ENCODE data around the gene TM2D3.

Gene TM2D3

DNA sequence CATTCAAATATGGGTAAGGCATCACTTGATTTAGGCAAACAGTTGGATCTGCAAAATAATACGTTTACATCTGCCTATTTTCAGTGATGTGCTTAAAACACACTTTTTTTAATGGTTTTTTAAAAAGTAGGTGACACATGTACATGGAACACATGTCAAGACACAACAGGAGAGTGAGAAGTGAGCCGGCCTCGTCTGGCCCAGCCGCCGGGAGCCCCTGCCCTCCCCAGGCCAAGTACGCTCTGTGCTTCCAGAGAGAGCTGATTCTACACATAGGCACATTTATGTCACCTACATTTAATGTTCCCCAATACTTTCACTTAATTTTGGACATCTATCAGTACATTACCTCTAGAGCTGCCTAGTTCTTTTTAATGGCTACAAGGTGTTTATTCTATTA is 3.8 kb downstream of the TM2D3 start:
- Histone ChIP-seq H3K4ac (ENCODE audit: low read depth, low read length) (no peak overlapping the region), H2BK15ac (replicated peaks; ENCODE audit: low read depth) (no peak overlapping the region), H3K27me3 (ENCODE audit: insufficient read depth, low read length, poor library complexity) (no peaks in the 10 kb centered on the region), H2BK120ac (ENCODE audit: low read depth, low read length) (no peak overlapping the region), H3K36me3 (ENCODE audit: control insufficient read depth, insufficient read depth, low read length) (peaks cover 2% of the 10 kb centered on the region), H2AK5ac (ENCODE audit: low read length) (no peak overlapping the region), H3K23ac (ENCODE audit: low read length) (no peak overlapping the region), H4K8ac (ENCODE audit: low read depth, low read length) (no peak overlapping the region), H4K5ac (ENCODE audit: low read length) (no peak overlapping the region), H3K79me2 (ENCODE audit: control insufficient read depth, insufficient read depth, low read length) (peaks cover 13% of the 10 kb centered on the region), H3K56ac (ENCODE audit: low read length) (no peak overlapping the region), H3K79me1 (ENCODE audit: low read length) (peaks cover 17% of the 10 kb centered on the region), H3K9ac (ENCODE audit: low read length) (no peak overlapping the region), H3K4me3 (ENCODE audit: low read length) (no peak overlapping the region), H3K27ac (ENCODE audit: low read depth, low read length) (no peak overlapping the region), H3K4me2 (ENCODE audit: low read length) (no peak overlapping the region), H3K18ac (ENCODE audit: low read length) (no peak overlapping the region), H2BK5ac (ENCODE audit: low read length) (no peak overlapping the region), H3K4me1 (ENCODE audit: control insufficient read depth, low read depth, low read length) (peaks cover 3% of the 10 kb centered on the region)
- no peak for DNase-seq
- no CpG with 5 or more reads among the region's 6 CpGs for WGBS (ENCODE audit: extremely low coverage, insufficient coverage, low lambda C conversion rate)

DNA sequence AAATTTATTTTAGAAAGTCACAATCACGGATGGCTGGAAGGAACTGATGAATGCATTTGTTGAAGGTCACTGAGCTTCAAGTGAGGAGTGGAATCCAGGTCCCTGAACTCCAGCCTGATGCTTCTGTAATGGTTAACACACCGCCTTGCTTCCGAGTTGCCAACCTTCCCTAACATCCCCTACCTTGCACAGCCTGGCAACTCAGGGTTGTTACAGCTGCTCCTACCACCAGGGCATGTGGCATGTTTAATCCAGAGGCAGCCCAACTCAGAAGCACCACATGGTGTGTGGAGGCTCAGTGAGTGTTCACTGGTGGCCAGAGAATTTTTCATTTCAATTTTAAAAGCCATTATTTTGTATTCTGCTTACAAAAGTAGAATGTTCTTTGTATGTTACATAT is 4.9 kb downstream of the TM2D3 start:
- Histone ChIP-seq H3K36me3 (ENCODE audit: control insufficient read depth, insufficient read depth, low read length) (peaks cover 2% of the 10 kb centered on the region), H4K5ac (ENCODE audit: low read length) (no peak overlapping the region), H3K27ac (ENCODE audit: low read depth, low read length) (no peak overlapping the region), H3K18ac (ENCODE audit: low read length) (no peak overlapping the region), H2AK5ac (ENCODE audit: low read length) (no peak overlapping the region), H3K4me2 (ENCODE audit: low read length) (no peak overlapping the region), H3K9ac (ENCODE audit: low read length) (no peak overlapping the region), H3K4me3 (ENCODE audit: low read length) (no peak overlapping the region), H2BK5ac (ENCODE audit: low read length) (no peak overlapping the region), H3K79me2 (ENCODE audit: control insufficient read depth, insufficient read depth, low read length) (peaks cover 13% of the 10 kb centered on the region), H3K27me3 (ENCODE audit: insufficient read depth, low read length, poor library complexity) (no peaks in the 10 kb centered on the region), H4K8ac (ENCODE audit: low read depth, low read length) (no peak overlapping the region), H3K56ac (ENCODE audit: low read length) (no peak overlapping the region), H3K79me1 (ENCODE audit: low read length) (peaks cover 17% of the 10 kb centered on the region), H3K23ac (ENCODE audit: low read length) (no peak overlapping the region), H2BK120ac (ENCODE audit: low read depth, low read length) (no peak overlapping the region), H3K4ac (ENCODE audit: low read depth, low read length) (no peak overlapping the region), H2BK15ac (replicated peaks; ENCODE audit: low read depth) (no peak overlapping the region), H3K4me1 (ENCODE audit: control insufficient read depth, low read depth, low read length) (peaks cover 3% of the 10 kb centered on the region)
- DNase-seq, result no peak
- WGBS (ENCODE audit: extremely low coverage, insufficient coverage, low lambda C conversion rate), result no CpG with 5 or more reads among the region's 3 CpGs

DNA sequence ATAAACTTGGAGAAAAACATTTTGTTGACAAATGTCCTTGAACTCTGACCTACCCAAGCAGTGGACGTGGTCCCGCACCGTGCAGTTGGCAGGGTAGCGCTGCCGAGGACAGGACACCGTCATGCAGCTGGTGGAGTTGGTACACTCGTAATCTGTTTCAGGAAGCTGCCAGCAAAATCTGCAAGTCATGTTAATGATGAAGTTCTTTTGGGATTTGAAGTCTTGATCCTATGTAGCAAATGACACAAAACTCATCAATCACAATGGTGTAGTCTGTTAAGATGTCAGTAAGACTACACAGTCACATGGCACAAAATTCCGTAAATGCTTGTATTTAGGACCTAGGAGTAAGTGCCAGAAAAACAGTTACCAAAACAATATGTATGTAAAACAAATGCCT is 5.5 kb downstream of the TM2D3 start:
- Histone ChIP-seq H3K36me3 (ENCODE audit: control insufficient read depth, insufficient read depth, low read length) (peaks cover 2% of the 10 kb centered on the region), H4K8ac (ENCODE audit: low read depth, low read length) (no peak overlapping the region), H3K18ac (ENCODE audit: low read length) (no peak overlapping the region), H4K5ac (ENCODE audit: low read length) (no peak overlapping the region), H3K79me2 (ENCODE audit: control insufficient read depth, insufficient read depth, low read length) (peaks cover 12% of the 10 kb centered on the region), H3K4me1 (ENCODE audit: control insufficient read depth, low read depth, low read length) (peaks cover 3% of the 10 kb centered on the region), H3K4ac (ENCODE audit: low read depth, low read length) (no peak overlapping the region), H3K56ac (ENCODE audit: low read length) (no peak overlapping the region), H3K27ac (ENCODE audit: low read depth, low read length) (no peak overlapping the region), H3K4me2 (ENCODE audit: low read length) (no peak overlapping the region), H3K79me1 (ENCODE audit: low read length) (peaks cover 15% of the 10 kb centered on the region), H3K4me3 (ENCODE audit: low read length) (no peak overlapping the region), H2BK5ac (ENCODE audit: low read length) (no peak overlapping the region), H3K23ac (ENCODE audit: low read length) (no peak overlapping the region), H2BK15ac (replicated peaks; ENCODE audit: low read depth) (no peak overlapping the region), H2AK5ac (ENCODE audit: low read length) (no peak overlapping the region), H3K9ac (ENCODE audit: low read length) (no peak overlapping the region), H3K27me3 (ENCODE audit: insufficient read depth, low read length, poor library complexity) (no peaks in the 10 kb centered on the region), H2BK120ac (ENCODE audit: low read depth, low read length) (no peak overlapping the region)
- no peak for DNase-seq
- WGBS (ENCODE audit: extremely low coverage, insufficient coverage, low lambda C conversion rate), result no CpG with 5 or more reads among the region's 8 CpGs

DNA sequence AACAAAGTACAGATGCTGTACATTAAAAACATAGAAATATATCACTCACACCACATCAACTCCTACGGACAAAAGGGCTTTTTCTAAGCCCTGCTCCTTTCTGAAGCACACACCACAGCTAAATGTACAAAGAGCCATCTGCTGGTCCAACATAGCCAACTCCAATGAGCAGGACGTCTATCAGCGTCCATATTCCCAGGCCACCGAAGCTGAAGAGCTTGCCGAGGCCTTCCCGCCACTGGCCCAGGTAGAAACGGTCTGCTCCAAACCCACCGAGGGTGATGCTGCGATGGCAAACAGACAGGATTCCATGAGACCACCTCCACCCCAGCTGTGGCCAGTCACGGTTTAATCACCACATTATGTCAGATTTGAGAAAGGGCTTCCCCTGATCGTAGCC is 9.8 kb downstream of the TM2D3 start:
- peak; percentile 14 for DNase-seq
- H3K9ac ChIP-seq (ENCODE audit: low read length), result no peak overlapping the region

DNA sequence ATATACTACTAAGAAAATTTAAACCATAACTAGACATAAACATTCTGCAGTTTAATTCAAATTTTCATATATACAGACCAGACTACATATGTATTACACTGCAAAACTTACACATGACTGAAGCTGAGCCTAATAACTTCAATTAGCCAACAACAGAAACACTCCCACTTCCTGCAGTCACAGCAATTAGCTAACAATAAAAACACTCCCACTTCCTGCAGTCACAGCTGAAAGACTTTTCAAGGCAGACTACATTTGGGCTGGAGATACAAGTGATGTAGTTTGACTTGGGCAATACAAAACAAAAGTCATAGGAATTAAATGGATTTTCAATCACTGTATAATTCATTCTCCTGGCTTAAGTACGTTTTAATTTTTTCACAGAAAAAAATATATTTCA is 10.3 kb downstream of the TM2D3 start:
- Histone ChIP-seq H3K79me1 (ENCODE audit: low read length) (peaks cover 5% of the 10 kb centered on the region), H3K36me3 (ENCODE audit: control insufficient read depth, insufficient read depth, low read length) (peaks cover 2% of the 10 kb centered on the region), H4K8ac (ENCODE audit: low read depth, low read length) (no peak overlapping the region), H2BK120ac (ENCODE audit: low read depth, low read length) (no peak overlapping the region), H3K79me2 (ENCODE audit: control insufficient read depth, insufficient read depth, low read length) (no peaks in the 10 kb centered on the region), H4K5ac (ENCODE audit: low read length) (no peak overlapping the region), H3K56ac (ENCODE audit: low read length) (no peak overlapping the region), H2AK5ac (ENCODE audit: low read length) (no peak overlapping the region), H3K4me2 (ENCODE audit: low read length) (no peak overlapping the region), H3K9ac (ENCODE audit: low read length) (no peak overlapping the region), H3K18ac (ENCODE audit: low read length) (no peak overlapping the region), H3K23ac (ENCODE audit: low read length) (no peak overlapping the region), H3K27ac (ENCODE audit: low read depth, low read length) (no peak overlapping the region), H2BK5ac (ENCODE audit: low read length) (no peak overlapping the region), H2BK15ac (replicated peaks; ENCODE audit: low read depth) (no peak overlapping the region), H3K4ac (ENCODE audit: low read depth, low read length) (no peak overlapping the region), H3K27me3 (ENCODE audit: insufficient read depth, low read length, poor library complexity) (no peaks in the 10 kb centered on the region), H3K4me3 (ENCODE audit: low read length) (no peak overlapping the region), H3K4me1 (ENCODE audit: control insufficient read depth, low read depth, low read length) (no peaks in the 10 kb centered on the region)
- no CpG with 5 or more reads among the region's 1 CpG for WGBS (ENCODE audit: extremely low coverage, insufficient coverage, low lambda C conversion rate)
- no peak for DNase-seq

More for the DNA sequence above, 9.8 kb downstream of the TM2D3 start:
- no peak overlapping the region for H3K27ac ChIP-seq (ENCODE audit: low read depth, low read length)
- peaks cover 2% of the 10 kb centered on the region for H3K36me3 ChIP-seq (ENCODE audit: control insufficient read depth, insufficient read depth, low read length)
- no peak overlapping the region for H3K56ac ChIP-seq (ENCODE audit: low read length)
- H3K23ac ChIP-seq (ENCODE audit: low read length), result no peak overlapping the region
- no CpG with 5 or more reads among the region's 11 CpGs for WGBS (ENCODE audit: extremely low coverage, insufficient coverage, low lambda C conversion rate)
- H3K27me3 ChIP-seq (ENCODE audit: insufficient read depth, low read length, poor library complexity), result no peaks in the 10 kb centered on the region
- H3K4me2 ChIP-seq (ENCODE audit: low read length), result no peak overlapping the region
- no peak overlapping the region for H3K18ac ChIP-seq (ENCODE audit: low read length)
- no peak overlapping the region for H3K4me3 ChIP-seq (ENCODE audit: low read length)
- no peak overlapping the region for H2BK120ac ChIP-seq (ENCODE audit: low read depth, low read length)
- peaks cover 7% of the 10 kb centered on the region for H3K79me1 ChIP-seq (ENCODE audit: low read length)
- H4K8ac ChIP-seq (ENCODE audit: low read depth, low read length), result no peak overlapping the region
- no peaks in the 10 kb centered on the region for H3K4me1 ChIP-seq (ENCODE audit: control insufficient read depth, low read depth, low read length)
- H3K79me2 ChIP-seq (ENCODE audit: control insufficient read depth, insufficient read depth, low read length), result no peaks in the 10 kb centered on the region
- no peak overlapping the region for H2BK5ac ChIP-seq (ENCODE audit: low read length)
- H3K4ac ChIP-seq (ENCODE audit: low read depth, low read length), result no peak overlapping the region
- H2AK5ac ChIP-seq (ENCODE audit: low read length), result no peak overlapping the region
- H4K5ac ChIP-seq (ENCODE audit: low read length), result no peak overlapping the region
- no peak overlapping the region for H2BK15ac ChIP-seq (replicated peaks; ENCODE audit: low read depth)

DNA sequence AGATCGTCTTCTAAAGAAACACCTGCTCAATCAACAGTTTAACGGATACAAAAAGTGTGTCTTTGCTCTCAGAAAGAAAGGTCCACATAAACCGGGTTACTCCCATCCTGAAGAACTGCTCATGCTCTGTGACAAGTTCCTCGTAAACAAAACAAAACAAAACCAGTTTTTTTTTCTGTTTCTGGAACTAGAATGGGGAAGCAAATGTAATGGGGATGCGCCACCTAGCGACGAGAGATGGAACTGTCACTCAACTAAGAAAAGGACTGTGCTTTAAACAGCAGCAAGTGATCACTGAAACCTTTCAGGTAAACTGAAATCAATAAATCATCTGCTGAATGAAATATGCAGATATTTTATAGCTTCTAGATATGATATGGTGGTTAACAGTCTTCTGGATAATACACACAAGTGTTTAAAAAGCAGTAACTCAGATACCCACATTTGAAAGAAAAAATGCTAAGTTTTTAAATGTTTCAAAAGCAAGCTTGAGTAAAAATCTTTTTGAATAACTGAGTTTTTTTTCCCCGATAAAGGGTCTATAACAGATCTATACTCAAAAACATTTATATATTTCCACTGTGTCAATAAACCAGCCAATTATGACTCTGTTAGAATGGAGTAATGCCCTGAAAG is 10.9 kb downstream of the TM2D3 start:
- no peak overlapping the region for H2BK5ac ChIP-seq (ENCODE audit: low read length)
- DNase-seq, result peak; percentile 63
- no peaks in the 10 kb centered on the region for H3K79me2 ChIP-seq (ENCODE audit: control insufficient read depth, insufficient read depth, low read length)
- H2BK15ac ChIP-seq (replicated peaks; ENCODE audit: low read depth), result no peak overlapping the region
- H3K4me2 ChIP-seq (ENCODE audit: low read length), result no peak overlapping the region
- H3K36me3 ChIP-seq (ENCODE audit: control insufficient read depth, insufficient read depth, low read length), result peaks cover 2% of the 10 kb centered on the region
- H3K23ac ChIP-seq (ENCODE audit: low read length), result no peak overlapping the region
- no peak overlapping the region for H2AK5ac ChIP-seq (ENCODE audit: low read length)
- no peak overlapping the region for H4K5ac ChIP-seq (ENCODE audit: low read length)
- H3K4me1 ChIP-seq (ENCODE audit: control insufficient read depth, low read depth, low read length), result no peaks in the 10 kb centered on the region
- peaks cover 2% of the 10 kb centered on the region for H3K79me1 ChIP-seq (ENCODE audit: low read length)
- H2BK120ac ChIP-seq (ENCODE audit: low read depth, low read length), result no peak overlapping the region
- no peak overlapping the region for H3K18ac ChIP-seq (ENCODE audit: low read length)
- no peak overlapping the region for H3K27ac ChIP-seq (ENCODE audit: low read depth, low read length)
- H3K9ac ChIP-seq (ENCODE audit: low read length), result no peak overlapping the region
- H4K8ac ChIP-seq (ENCODE audit: low read depth, low read length), result no peak overlapping the region
- no peak overlapping the region for H3K56ac ChIP-seq (ENCODE audit: low read length)
- no peaks in the 10 kb centered on the region for H3K27me3 ChIP-seq (ENCODE audit: insufficient read depth, low read length, poor library complexity)
- H3K4ac ChIP-seq (ENCODE audit: low read depth, low read length), result no peak overlapping the region
- no peak overlapping the region for H3K4me3 ChIP-seq (ENCODE audit: low read length)
- no CpG with 5 or more reads among the region's 8 CpGs for WGBS (ENCODE audit: extremely low coverage, insufficient coverage, low lambda C conversion rate)
